ENCODE results near the gene MAPK6. TPM values are rescaled to one million over a fixed set of nuclear protein-coding genes. Genes with fewer than 3 reads are reported as not detected.
A peak's percentile ranks its signal among the peaks of the same experiment; 100 is the strongest.

MAPK6 gene
- polyA plus RNA-seq, 3 donors = 8.6 to 11.0 (median 10.2) TPM

DNA sequence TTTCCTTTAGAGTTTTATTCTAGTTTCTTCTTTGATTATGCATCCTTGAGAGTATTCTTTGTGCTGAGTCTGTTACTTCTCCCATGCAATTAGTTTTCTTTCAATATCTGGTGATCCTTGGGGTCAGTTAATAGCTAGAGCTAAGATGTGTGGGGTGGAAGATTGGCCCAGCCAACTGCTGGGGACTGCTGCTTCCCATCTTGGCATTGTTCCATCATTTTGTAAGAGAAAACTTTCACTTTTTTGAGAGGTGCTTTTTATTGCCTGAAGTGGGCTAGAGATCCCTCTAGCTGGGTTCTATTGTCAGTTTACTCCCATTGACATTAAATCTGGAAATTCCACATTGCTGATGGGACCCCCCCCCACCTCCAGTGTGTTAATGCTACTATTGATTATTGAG is 78.2 kb downstream of the MAPK6 start:
- Histone ChIP-seq H3K4me2 (replicated peaks; ENCODE audit: extremely low read depth, low read length, poor library complexity, severe bottlenecking) (no peak overlapping the region), H3K4me1 (ENCODE audit: control insufficient read depth in 1 of 2, insufficient read depth in 2 of 2, low read length in 2 of 2) (peaks cover 19 to 41% of the 10 kb centered on the region in 2 donors), H4K20me1 (ENCODE audit: insufficient read depth, low read length) (no peaks in the 10 kb centered on the region), H3K9me3 (replicated peaks in 1 of 2; ENCODE audit: control insufficient read depth in 1 of 2, insufficient read depth in 1 of 2, low read length in 2 of 2) (no peaks in the 10 kb centered on the region), H3K36me3 (replicated peaks in 1 of 2; ENCODE audit: control insufficient read depth in 1 of 2, insufficient read depth in 2 of 2, low read length in 2 of 2) (no peaks in the 10 kb centered on the region), H3K4me3 (replicated peaks in 1 of 3; ENCODE audit: low read depth in 2 of 3, low read length in 3 of 3) (no peak overlapping the region), H3K9ac (ENCODE audit: insufficient read depth, low read length, poor library complexity, severe bottlenecking) (no peak overlapping the region), H3K27ac (ENCODE audit: low read depth in 1 of 2, low read length in 2 of 2) (no peak overlapping the region), H2AFZ (ENCODE audit: insufficient read depth, low read depth, low read length, poor library complexity, severe bottlenecking) (no peak overlapping the region), H3K79me2 (ENCODE audit: insufficient read depth, low read length) (no peaks in the 10 kb centered on the region), H3K27me3 (ENCODE audit: control insufficient read depth in 2 of 2, insufficient read depth in 2 of 2, low read length in 2 of 2) (no peaks in the 10 kb centered on the region)
- no peak overlapping the region for H3K4me3 Mint-ChIP-seq
- no peak for DNase-seq
- peaks cover 0 to 2% (median 0%) of the 10 kb centered on the region in 7 donors for H3K9me3 Mint-ChIP-seq
- intact Hi-C loops (cut with micrococcal nuclease) = no loop called here
- peak overlapping the region in 2 of 7 donors; percentile 12 to 28 for H3K27ac Mint-ChIP-seq
- peaks cover 34% of the 10 kb centered on the region for H3K4me1 Mint-ChIP-seq
- no peaks in the 10 kb centered on the region for H3K36me3 Mint-ChIP-seq
- peaks cover 0 to 1% (median 0%) of the 10 kb centered on the region in 3 donors for H3K27me3 Mint-ChIP-seq (ENCODE audit: low read depth in 3 of 3)
- TF ChIP-seq, protein P1, sequence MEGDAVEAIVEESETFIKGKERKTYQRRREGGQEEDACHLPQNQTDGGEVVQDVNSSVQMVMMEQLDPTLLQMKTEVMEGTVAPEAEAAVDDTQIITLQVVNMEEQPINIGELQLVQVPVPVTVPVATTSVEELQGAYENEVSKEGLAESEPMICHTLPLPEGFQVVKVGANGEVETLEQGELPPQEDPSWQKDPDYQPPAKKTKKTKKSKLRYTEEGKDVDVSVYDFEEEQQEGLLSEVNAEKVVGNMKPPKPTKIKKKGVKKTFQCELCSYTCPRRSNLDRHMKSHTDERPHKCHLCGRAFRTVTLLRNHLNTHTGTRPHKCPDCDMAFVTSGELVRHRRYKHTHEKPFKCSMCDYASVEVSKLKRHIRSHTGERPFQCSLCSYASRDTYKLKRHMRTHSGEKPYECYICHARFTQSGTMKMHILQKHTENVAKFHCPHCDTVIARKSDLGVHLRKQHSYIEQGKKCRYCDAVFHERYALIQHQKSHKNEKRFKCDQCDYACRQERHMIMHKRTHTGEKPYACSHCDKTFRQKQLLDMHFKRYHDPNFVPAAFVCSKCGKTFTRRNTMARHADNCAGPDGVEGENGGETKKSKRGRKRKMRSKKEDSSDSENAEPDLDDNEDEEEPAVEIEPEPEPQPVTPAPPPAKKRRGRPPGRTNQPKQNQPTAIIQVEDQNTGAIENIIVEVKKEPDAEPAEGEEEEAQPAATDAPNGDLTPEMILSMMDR (IDR thresholded peaks at IDR 0.05) = no peak

DNA sequence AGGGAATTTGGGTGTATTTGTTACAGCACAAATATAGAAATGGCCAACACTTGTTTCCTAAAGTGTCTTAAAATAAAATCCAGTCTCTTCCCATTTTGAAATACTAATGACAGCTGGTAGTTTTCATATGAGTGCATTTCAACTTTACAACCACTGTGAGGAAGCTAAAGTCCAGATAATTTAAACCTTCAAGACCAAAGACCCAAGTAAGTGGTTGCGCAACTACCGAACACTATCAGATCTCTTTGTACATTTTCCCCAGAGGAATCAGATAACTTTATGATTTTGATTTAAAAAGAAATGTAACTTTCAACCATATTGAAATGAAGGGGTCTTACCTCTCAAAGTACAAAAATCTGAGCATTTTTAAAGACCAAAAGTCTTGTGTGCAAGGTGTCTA is 79.3 kb downstream of the MAPK6 start:
- intact Hi-C loops (cut with micrococcal nuclease) = no loop called here
- Histone ChIP-seq H3K36me3 (replicated peaks in 1 of 2; ENCODE audit: control insufficient read depth in 1 of 2, insufficient read depth in 2 of 2, low read length in 2 of 2) (no peaks in the 10 kb centered on the region), H3K4me3 (replicated peaks in 1 of 3; ENCODE audit: low read depth in 2 of 3, low read length in 3 of 3) (no peak overlapping the region), H3K4me1 (ENCODE audit: control insufficient read depth in 1 of 2, insufficient read depth in 2 of 2, low read length in 2 of 2) (peaks cover 11 to 39% of the 10 kb centered on the region in 2 donors), H2AFZ (ENCODE audit: insufficient read depth, low read depth, low read length, poor library complexity, severe bottlenecking) (no peak overlapping the region), H4K20me1 (ENCODE audit: insufficient read depth, low read length) (no peaks in the 10 kb centered on the region), H3K4me2 (replicated peaks; ENCODE audit: extremely low read depth, low read length, poor library complexity, severe bottlenecking) (no peak overlapping the region), H3K27ac (ENCODE audit: low read depth in 1 of 2, low read length in 2 of 2) (no peak overlapping the region), H3K9me3 (replicated peaks in 1 of 2; ENCODE audit: control insufficient read depth in 1 of 2, insufficient read depth in 1 of 2, low read length in 2 of 2) (no peaks in the 10 kb centered on the region), H3K27me3 (ENCODE audit: control insufficient read depth in 2 of 2, insufficient read depth in 2 of 2, low read length in 2 of 2) (no peaks in the 10 kb centered on the region), H3K9ac (ENCODE audit: insufficient read depth, low read length, poor library complexity, severe bottlenecking) (no peak overlapping the region), H3K79me2 (ENCODE audit: insufficient read depth, low read length) (no peaks in the 10 kb centered on the region)
- Mint-ChIP-seq H3K4me3 (no peak overlapping the region), H3K9me3 (peaks cover 0 to 2% (median 0%) of the 10 kb centered on the region in 7 donors), H3K27me3 (ENCODE audit: low read depth in 3 of 3) (peaks cover 0 to 2% (median 0%) of the 10 kb centered on the region in 3 donors), H3K4me1 (peaks cover 36% of the 10 kb centered on the region), H3K36me3 (no peaks in the 10 kb centered on the region), H3K27ac (no peak overlapping the region)
- no CpG with 5 or more reads among the region's 2 CpGs for WGBS (ENCODE audit: insufficient coverage)
- peak in 1 of 3 donors; percentile 15 for DNase-seq
- TF ChIP-seq, protein P1 (IDR thresholded peaks at IDR 0.05) = no peak

All from CD14-positive monocyte (primary cell).